Hepatic stellate cell (primary cell): ENCODE data around the gene PFKM.

ENCODE experiments used
- DNase-seq: peaks from one replicate; pipeline ENCODE4 v3.0.0; 2011; ENCODE audit warnings: low spot score

PFKM gene

DNA sequence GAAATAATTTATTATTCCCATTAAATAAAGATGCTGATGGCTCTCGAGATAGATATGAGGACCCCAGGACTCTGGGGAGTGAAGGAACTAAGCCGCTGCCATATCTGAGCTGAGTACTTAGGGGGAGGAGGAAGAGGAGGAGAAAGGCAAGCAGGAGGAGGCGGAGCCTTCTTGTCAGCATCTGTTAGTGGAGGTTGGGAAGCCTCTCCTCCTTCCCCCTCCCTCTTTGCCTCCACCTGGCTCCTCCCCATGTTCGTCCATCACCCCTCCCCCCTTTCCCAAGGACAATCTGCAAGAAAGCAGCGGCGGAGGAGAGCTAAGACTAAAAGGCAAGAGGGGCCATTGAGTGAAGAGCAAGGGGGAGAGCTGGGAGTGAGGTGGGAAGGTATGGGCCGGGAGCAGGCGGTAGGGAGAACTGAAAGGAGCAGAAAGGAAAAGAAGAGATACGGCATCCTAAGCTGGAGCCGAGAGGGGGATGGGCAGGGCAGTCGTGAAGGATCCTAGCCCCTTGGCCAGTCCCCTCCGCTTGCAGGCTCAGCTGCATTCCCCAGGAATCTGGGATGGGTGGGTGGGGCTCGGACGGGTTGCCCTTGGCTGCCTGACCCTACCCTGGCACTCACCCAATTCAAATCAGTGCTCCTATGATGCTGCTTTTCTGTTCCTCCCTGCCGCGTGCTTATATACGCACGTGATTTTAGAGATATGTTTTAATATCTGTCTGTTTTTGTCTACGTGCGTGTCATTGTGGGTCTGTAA is at the start of gene PFKM:
PFKM (plus strand) TSS at position 287 of the 756 bp plus-strand sequence. CDS start 3,411 bp downstream, outside the sequence.
- peak; percentile 83 for DNase-seq

DNA sequence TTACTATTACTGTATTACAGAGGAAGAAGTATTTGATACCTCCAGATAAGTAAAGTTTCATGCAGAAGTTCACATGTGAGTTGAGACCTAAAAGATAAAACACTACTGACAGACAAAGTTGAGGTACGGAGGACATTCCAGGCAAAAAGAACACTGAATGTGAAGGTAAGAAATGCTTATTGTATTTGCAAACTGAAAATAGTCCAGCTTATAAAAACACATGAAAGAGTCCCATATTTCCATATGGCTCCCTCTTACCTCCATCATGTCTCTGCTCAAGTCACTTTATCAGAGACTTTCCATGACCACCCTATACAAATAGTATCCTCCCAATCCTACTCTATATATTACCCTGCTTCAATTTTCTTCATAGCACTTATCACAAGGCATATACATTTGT is 49.1 kb upstream of the PFKM start:
- DNase-seq, result no peak

DNA sequence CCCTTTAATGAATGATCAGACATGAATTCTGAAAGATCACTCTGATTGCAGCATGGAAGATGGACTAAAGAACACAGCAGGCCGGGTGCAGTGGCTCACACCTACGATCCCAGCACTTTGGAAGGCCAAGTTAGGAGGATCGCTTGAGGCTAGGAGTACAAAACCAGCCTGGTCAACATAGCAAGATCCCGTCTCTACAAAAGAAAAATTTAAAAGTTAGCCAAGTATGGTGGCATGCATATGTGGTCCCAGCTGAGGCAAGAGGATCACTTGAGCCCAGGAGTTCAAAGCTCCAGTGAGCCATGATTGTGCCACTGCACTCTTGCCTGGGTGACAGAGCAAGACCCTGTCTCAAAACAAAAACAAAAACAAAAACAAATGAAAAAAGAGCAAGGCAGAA is 48.4 kb upstream of the PFKM start:
- DNase-seq, result no peak

DNA sequence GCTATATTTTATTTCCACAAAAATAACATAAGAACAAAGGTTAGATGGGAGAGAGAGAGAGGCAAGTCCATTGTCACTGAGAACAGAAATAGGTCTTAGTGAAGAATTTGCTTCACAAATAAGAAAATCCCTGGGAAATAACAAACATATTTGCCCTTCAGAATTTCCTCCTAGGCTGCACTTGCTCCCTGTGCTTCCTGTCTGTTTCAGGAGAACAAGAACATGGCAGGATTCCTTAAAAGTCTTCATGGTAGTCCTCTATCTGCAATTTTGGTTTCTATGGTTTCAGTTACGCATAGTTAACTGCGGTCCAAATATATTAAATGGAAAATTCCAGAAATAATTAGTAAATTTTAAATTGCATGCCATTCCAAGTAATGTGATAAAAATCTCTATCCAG is 47.4 kb upstream of the PFKM start:
- DNase-seq, result no peak

DNA sequence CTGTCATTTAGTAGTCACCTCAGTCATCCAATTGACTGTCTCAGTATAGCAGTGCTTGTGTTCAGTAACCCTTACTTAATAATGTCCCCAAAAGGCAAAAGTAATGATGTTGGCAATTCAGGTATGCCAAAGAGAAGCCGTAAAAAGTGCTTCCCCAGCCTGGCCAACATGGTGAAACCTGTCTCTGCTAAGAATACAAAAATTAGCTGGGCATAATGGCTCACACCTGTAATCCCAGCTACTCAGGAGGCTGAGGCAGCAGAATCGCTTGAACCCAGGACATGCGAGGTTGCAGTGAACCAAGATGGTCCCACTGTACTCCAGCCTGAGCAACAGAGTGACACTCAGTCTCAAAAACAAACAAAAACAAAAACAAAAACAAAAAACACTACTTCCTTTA is 46.9 kb upstream of the PFKM start:
- no peak for DNase-seq

DNA sequence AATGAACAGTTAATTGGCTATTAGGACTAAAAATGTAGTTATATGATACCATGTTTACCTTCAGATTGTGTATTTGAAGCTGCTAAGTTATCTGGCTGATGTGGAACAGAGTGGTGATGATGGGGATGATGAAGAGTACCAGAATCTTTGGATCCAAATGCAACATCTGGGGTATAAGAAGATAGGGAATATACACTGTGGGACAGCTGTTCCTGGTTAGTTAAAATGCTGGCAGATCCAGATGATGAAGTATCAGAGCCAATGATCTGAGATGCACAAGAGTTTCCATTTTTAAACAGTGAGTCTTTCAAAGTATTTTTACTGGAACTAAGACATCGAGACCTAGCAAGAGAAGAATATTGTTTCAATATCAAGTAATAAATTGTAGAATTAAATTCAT is 44.9 kb upstream of the PFKM start:
- no peak for DNase-seq

DNA sequence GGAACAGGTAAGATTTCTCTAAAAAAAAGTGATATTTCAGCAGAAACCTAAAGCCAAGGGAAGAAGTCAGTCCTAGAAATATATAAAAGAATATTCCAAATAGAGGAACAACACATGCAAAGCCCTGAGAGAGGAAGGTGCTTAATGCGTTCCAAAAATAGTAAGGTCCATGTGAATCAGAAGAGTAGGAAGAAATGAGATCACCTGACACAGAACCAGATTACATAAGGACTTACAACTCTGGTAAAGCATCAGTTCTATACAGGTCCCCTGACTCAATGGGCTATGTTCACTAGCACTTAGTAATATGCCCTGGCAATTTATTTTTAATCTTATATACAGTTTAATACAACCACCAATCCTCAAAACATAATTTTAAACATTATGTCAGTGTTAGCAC is 43.3 kb upstream of the PFKM start:
- DNase-seq, result no peak

DNA sequence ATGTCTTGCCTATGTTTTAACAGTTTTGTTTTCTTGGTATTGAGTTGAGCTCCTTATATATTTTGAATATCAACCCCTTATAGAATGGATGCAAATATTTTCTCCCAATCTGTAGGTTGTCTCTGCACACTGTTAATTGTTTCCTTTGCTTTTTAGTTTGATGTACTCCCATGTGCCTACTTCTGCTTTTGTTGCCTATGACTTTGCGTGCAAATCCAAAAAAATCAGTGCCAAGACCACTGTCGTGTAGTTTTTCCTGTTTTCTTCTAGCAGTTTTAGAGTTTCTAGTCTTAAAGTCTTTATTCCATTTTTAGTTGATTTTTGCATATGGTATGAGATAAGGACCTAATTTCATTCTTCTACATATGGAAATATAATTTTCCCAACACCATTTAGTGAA is 42.1 kb upstream of the PFKM start:
- no peak for DNase-seq

DNA sequence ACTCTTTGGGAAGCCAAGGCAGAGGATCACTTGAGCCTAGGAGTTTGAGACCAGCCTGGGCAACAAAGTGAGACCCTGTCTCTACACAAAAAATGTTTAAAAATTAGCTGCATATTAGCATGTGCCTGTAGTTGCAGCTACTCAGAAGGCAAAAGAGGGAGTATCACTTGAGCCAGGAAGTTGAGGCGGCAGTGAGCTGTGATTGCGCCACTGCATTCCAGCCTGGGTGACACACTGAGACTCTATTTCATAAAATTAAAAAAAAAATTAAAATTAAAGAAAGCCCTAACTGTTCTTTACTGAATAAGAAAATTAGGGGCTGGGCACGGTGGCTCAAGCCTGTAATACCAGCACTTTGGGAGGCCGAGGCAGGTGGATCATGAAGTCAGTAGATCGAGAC is 40.3 kb upstream of the PFKM start:
- DNase-seq, result no peak

DNA sequence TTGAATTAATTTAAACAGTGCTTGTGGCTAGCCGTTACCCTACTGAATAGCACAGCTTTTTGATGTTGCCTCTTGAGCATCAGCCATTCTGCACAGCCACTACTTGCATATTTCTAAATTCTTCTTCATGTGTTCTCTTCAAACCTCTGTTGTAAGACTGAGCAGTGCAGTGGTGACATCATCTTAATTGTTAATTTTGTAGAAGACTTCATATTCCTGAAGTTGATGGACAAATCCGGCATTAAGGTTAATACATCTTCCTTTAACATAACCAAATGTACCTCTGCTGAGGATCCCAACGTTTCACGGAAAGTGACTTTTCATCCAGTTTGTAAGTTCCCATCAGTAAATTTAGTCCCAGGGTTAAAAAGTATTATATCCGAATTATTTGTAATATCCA is 38.9 kb upstream of the PFKM start:
- no peak for DNase-seq

DNA sequence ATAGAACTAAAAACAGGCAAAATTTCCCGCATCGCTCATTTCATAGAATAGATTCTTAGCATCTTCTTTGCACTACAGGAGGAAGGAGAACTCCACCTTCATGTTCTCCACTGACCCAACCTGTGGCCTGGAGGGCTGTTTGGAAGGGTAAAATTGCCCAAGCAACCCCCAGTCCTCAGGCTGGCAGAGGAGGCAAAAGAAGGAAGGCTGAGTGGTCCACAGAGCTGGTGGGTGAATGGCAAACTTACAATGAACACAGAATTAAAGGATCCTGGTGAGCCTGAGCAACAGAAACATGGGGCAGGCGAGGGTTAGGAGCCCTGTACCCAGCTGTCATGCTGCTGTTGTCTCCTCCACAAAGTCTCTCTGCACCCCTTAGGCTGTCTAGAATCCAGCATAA is 38.3 kb upstream of the PFKM start:
- no peak for DNase-seq

DNA sequence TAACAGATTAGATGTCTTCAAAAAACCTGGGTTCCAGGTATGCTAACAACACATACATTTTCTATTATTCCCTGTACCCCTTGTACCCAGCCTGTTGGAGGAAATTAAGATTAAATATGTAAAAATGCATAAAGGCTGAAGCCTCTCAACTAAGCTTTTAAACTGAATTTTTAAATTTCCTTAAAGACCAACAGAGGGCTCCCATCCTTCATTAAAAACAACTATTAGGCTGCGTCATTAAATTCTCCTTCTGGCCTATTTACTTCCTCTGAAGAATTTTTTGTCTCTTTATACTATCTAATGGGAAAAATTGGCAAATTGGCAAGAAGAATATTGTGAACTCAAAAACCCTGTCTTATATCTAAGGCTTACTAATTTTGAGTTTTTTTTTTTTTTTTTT is 35.1 kb upstream of the PFKM start:
- DNase-seq, result no peak

DNA sequence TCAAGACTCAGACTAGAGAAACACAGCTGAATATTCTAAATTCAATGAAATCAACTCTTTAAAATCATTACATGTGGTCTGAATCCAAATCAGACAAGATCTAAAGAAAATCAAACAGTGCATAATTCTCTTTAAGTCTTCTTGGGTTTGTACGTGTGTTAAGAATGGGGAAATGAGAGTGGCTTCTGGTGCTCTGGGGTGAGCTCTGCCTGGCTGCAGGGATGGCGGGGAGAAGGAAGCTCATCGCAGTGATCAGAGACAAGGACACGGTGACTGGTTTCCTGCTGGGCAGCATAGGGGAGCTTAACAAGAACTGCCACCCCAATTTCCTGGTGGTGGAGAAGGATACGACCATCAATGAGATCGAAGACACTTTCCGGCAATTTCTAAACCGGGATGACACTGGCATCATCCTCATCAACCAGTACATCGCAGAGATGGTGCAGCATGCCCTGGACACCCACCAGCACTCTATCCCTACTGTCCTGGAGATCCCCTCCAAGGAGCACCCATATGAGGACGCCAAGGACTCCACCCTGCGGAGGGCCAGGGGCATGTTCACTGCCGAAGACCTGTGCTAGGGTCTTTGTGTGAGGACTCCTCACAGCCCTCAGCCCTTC is 34.2 kb upstream of the PFKM start:
- no peak for DNase-seq

DNA sequence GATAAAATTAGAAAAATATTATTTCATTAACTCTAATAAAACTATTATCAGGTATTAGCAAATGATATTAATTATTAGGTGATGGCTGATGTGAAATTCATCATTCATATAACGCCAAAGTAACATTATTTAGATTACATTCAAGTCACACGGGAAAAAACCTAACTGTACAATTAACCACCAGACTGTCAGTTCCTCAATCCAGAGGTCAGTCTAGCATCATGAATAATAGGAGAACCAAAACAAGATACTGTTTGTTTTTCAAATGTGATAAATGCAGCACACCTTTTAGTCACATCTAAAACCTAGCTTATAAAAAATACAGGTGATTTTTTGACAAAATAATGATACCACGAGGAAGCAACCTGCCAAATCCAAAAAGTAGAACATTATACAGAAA is 32.8 kb upstream of the PFKM start:
- DNase-seq, result no peak

DNA sequence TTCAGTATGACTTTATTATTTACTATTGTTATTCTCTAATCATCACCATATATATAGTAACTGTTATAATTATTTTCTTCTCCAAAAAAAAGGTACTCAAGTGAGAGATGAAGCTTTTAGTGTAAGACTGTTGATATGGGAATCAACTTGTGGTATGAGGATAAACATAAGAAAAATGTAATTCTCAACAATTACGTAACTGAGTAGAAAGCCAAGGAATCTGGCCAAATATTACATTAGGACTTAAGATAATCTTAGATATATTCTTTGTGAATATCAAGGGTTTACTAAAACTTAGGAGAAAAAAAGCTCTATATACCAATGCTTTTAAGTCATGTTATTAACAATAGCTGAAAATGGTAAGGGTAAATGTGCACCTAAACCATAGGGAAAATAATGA is 26.6 kb upstream of the PFKM start:
- no peak for DNase-seq

DNA sequence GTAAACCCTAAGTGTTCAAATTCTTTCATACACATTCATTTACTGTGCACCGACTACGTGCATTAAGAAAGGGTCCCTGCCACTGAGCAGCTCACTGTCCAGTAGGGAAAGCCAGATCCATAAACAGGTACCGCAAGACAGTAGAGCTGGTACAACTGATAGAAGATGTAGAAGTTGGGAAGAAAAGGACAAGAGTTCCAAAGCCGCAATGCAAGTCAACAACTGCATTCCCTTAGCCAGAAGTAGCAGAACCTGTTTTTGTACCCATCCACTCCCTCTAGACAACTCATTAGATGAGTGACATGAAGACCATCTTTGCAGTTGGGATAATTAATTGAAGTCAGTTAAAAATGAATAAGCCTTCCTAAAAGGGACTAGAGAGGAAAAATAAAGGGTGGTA is 14.6 kb upstream of the PFKM start:
- DNase-seq, result no peak

DNA sequence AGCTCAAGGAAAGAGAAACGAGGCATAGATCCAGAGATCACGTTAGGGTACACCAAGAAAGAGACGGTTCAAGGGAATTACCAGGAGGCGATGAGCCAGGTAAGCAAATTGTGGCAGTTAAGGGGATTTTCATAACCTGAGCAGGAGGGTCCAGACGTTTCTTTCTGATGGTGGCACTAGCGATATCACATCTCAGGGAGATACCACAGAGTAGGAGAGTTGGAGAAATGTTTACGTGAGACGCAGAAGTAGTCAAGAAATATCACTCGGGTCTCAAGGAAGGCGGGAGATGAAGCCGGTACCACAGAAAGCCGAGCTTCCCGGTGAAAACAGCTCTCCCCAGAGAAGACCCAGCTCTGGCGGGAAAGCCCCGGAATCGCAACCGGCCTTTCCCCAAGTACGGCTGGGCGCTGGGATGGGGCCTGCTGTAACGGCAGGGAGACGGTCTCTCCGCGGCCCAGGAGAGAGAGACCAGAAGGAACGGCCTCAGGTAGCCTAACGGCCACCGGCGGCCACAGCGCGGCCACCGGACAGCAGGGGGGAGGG is 13.8 kb upstream of the PFKM start:
- DNase-seq, result peak; percentile 25

DNA sequence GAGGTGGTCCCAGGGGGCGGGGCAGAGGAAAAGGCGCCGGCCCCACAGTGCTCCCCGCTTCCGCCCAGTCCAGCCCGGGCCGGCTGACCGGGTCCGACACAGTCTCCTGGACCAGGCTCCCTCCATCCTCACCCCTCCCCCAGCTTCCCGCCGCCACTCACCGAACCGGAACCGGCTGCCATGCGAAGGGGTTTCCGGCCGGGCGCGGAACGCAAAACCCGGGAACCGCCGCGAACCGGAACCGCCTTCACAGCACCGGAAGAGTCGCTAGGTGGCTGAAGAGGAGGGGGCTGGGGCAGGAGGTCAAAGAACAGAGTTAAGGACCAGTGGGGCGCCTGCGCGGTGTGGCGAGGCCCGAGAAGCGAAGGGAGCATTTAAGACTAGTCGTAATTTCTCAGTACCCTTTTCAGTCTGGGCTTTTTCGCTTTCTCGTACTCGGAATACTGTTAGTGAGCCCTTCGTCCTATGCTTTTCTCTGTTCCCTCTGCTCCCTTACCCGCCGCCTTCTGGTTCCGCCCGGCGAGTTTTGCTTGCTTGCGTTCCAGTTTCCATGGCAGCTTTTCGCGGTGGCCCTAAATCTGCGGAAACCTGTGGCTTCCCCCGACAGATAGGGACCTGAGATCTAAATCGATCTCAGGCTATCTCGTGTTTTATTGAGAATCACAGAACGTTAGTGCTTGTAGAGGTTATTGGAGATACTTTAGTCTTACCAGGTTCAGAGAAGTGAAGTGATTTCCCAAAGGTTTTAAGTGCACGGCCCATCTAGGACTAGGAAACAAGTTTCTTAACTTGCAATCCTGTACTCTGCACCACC is 13.1 kb upstream of the PFKM start, which contains the start of gene SENP1:
SENP1 (minus strand) TSS at position 213 of the 814 bp plus-strand sequence. CDS start 4,607 bp downstream, outside the sequence.
- peak; percentile 85 for DNase-seq

DNA sequence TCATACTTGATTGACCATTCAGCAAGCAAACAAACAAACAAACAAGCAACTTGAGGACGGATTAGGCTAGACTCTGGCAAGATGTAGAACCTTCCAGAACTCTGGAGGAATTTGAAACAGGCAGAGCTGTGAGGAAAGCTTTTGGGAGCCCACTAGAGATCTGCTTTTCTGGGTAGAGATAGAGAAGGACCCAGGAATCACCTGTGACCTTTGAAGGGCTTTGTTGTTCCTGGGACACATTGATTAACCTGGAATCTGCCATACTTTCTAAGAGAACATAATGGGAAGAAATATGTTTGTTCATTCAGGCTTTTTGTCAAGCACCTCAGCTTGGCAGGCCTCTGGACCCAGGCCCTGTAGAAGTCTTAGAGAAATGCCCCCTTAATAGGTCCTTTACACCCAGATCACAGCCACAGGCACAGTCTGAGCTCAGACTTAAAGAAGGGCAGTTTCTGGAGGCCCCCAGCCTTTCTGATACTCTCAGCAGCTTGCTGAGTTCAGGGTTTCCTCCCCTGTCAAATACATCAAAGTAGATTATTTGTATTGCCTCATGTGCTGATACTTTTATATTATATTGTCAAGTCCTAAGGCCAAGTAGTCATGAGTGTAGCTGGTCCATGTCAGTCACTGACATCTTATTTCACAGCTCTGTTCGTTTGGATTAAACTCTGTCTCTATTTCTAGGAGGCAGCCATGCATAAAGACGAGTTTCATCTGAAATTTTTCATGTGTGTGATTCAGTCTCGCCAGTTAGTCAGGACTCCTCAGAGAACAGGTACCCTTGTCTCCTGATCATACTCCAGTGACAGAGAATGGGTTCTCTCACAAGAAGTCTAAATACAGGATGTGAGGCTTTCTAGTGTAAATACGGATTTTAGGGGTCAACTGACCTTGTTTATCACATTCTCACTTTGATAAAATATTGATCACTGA is 12.2 kb upstream of the PFKM start:
- no peak for DNase-seq

DNA sequence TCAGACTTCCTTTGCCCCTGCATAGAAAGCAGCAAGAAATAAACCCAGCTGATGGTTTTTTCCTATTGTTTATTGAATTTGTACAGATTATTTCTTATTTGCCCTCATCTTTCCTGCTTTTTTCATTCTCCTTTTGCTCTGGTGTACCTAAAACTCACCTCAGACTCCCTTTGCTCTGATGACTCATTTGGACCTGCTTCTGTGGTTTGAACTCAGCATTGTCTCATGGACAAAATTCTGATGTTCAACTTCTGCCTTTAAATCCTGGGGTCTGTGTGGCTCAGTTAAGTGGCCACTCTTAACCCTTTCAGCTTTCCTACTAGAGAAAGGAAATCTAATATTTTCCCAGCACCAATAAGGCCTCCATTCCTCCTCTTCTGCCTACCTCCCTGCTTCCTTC is 9.7 kb upstream of the PFKM start:
- DNase-seq, result no peak

DNA sequence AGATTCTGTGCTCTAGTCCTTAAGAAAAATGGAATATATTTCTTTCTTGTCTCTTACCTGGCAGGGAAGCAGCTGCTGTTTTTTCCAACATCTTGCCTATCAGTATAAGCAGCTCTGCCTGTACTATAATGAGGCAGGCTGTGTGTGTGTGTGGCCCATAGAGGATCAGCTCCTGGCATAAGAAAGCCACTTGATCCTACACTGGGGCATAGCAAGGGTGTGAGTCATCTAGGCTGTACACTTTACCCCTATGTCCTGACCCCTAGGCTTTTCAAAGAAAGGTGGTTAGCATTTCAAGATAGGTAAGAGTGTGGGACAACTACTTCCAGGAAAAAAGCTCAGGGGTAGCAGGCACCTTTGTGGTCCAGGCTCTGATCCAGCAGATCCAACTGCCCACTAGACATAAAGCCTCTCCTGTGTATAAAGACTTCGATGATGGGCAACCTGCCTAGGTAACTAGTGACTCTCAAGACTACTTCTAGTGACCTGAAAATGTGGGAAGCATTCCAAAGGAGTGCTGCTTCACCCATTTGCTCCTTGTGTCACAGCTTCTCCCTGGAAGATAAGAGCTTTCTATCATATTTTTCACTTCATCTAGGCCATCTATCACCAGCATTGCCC is 8.4 kb upstream of the PFKM start:
- no peak for DNase-seq
